ENCODE measurements around the gene RASGRF1. TPM values are rescaled to one million over a fixed set of nuclear protein-coding genes. Genes with fewer than 3 reads are reported as not detected.

Gene RASGRF1
- total and polyA plus RNA-seq, 9 of the 15 experiments (the other 6 are each of a cell fraction or from before 2014, with no cell fraction given), result 0.03 to 0.58 (median 0.06) TPM; not detected in 1

DNA sequence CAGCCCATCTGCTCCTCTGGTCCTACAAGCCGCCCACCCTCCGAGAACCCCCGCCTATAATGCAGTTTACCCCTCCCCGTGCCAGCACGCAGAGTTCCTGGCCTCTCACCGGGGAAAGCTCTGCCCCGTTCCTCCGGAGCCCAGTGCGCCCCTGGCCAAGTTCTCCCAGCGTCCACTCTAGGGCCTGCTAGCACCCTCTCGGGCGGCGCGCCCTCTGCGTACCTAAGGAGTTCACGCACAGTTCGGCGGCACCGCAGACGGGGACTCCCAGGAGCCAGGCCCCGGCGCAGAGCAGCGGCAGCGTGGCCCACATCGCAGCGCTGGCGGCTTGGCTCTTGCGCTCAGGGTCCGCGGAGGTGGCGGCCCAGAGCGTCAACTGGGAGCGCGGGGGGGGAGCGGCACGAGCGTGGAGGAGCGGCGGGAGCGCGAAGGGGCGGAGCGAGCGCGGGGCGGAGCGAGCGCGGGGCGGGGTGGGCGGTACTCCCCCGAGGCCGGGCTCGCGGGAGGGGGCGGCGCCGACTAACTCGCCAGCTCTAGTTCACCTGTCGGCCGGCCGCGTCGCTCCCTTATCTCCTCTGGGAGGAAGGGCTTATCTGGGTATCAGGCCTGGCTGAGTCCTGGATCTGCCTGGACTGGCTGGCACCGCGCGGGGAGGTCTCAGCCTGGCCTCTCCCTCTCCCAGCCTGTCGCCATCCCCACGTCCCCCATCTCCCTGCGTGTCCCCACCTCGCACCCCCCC is 145.7 kb downstream of the RASGRF1 start, which contains the start of gene CTSH:
TSS of gene CTSH (minus strand) at position 378 of the 739 bp plus-strand sequence. CDS start at position 313, 65 bp downstream.
- no peak for FAIRE-seq
- Histone ChIP-seq H2AFZ (ENCODE audit: low read depth, low read length) (peak within 1 kb of the TSS; percentile 94), H3K9me1 (ENCODE audit: control insufficient read depth, insufficient read depth, low read length) (no peaks in the 10 kb centered on the region), H3K4me1 (replicated peaks in 1 of 2; ENCODE audit: control insufficient read depth in 2 of 2, insufficient read depth in 2 of 2, low read length in 2 of 2) (peaks cover 21 to 22% of the 10 kb centered on the region in 2 experiments), H3K4me2 (ENCODE audit: insufficient read depth, low read length) (peak within 1 kb of the TSS; percentile 92), H3K4me3 (peak within 1 kb of the TSS; percentile 87), H3K27ac (ENCODE audit: extremely low read depth, low read depth, low read length) (peak within 1 kb of the TSS; percentile 78), H3K36me3 (ENCODE audit: control insufficient read depth, insufficient read depth, low read length) (no peaks in the 10 kb centered on the region), H3K27me3 (ENCODE audit: control insufficient read depth in 2 of 2, insufficient read depth in 2 of 2, low read length in 2 of 2) (no peaks in the 10 kb centered on the region), H4K20me1 (replicated peaks; ENCODE audit: control insufficient read depth, insufficient read depth, low read length) (no peaks in the 10 kb centered on the region), H3K9ac (ENCODE audit: insufficient read depth in 1 of 2, low read depth in 2 of 2, low read length in 2 of 2) (peak within 1 kb of the TSS; percentile 73 to 95), H3K79me2 (ENCODE audit: control insufficient read depth, insufficient read depth, low read length) (peaks cover 40% of the 10 kb centered on the region), H3K9me3 (replicated peaks; ENCODE audit: control insufficient read depth, insufficient read depth, low read depth, low read length) (no peaks in the 10 kb centered on the region)
- WGBS (ENCODE audit: insufficient coverage, low coverage, missing lambda C conversion rate), result 2% methylated on average over 18 of the region's 71 CpGs
- ATAC-seq, result peak; percentile 94
- no TSS peak for BruUV-seq (replicated peaks)
- peak; percentile 90 to 98 (median 96) for DNase-seq (ENCODE audit: extremely low read depth in 1 of 4, low spot score in 3 of 4)
- CTCF ChIA-PET (ENCODE audit: low intra/inter-chr PET ratio), result interaction anchor here (0.5 kb wide), 1 partner anchor 72 kb away, joined by 3 read pairs; no protein-coding TSS in a partner anchor
- in situ Hi-C loops (cut with MboI), result no loop called here
- POLR2A ChIA-PET, result interaction anchor here (0.5 to 2.4 kb wide), 7 partner anchors 9 to 133 kb away, joined by 3 to 10 read pairs (median 4); partner anchors contain the start of gene ADAMTS7
- intact Hi-C loops (cut with micrococcal nuclease), result no loop called here
- TF ChIP-seq TAL1 (IDR thresholded peaks at IDR 0.05), result peak; percentile 16; the same call in 1 of the 2 replicates
- peak; percentile 44; the same call in 1 of the 2 replicates for TF ChIP-seq SMARCA4 (IDR thresholded peaks at IDR 0.05)
- TF ChIP-seq NFE2L1 (tag; IDR thresholded peaks at IDR 0.05; ENCODE audit: borderline replicate concordance, low read depth), result no peak
- TF ChIP-seq, protein P1, sequence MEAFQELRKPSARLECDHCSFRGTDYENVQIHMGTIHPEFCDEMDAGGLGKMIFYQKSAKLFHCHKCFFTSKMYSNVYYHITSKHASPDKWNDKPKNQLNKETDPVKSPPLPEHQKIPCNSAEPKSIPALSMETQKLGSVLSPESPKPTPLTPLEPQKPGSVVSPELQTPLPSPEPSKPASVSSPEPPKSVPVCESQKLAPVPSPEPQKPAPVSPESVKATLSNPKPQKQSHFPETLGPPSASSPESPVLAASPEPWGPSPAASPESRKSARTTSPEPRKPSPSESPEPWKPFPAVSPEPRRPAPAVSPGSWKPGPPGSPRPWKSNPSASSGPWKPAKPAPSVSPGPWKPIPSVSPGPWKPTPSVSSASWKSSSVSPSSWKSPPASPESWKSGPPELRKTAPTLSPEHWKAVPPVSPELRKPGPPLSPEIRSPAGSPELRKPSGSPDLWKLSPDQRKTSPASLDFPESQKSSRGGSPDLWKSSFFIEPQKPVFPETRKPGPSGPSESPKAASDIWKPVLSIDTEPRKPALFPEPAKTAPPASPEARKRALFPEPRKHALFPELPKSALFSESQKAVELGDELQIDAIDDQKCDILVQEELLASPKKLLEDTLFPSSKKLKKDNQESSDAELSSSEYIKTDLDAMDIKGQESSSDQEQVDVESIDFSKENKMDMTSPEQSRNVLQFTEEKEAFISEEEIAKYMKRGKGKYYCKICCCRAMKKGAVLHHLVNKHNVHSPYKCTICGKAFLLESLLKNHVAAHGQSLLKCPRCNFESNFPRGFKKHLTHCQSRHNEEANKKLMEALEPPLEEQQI (IDR thresholded peaks at IDR 0.05), result no peak
- TF ChIP-seq FOS (IDR thresholded peaks at IDR 0.05; ENCODE audit: extremely low read depth, insufficient read length), result no peak
- no peak for TF ChIP-seq RBM14 (IDR thresholded peaks at IDR 0.05; ENCODE audit: borderline replicate concordance, insufficient read depth, low read depth, low read length)
- TF ChIP-seq, protein P2, sequence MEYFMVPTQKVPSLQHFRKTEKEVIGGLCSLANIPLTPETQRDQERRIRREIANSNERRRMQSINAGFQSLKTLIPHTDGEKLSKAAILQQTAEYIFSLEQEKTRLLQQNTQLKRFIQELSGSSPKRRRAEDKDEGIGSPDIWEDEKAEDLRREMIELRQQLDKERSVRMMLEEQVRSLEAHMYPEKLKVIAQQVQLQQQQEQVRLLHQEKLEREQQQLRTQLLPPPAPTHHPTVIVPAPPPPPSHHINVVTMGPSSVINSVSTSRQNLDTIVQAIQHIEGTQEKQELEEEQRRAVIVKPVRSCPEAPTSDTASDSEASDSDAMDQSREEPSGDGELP (CRISPR knock-in tag; IDR thresholded peaks at IDR 0.05; ENCODE audit: borderline replicate concordance), result peak; percentile 68; the same call in 1 of the 2 replicates
- no peak for TF ChIP-seq ZNF347 (CRISPR knock-in tag; IDR thresholded peaks at IDR 0.05; ENCODE audit: low read depth)
- no peak for TF ChIP-seq EWSR1 (IDR thresholded peaks at IDR 0.05; ENCODE audit: borderline replicate concordance, low read depth, partially characterized antibody)
- TF ChIP-seq CCAR2 (IDR thresholded peaks at IDR 0.05; ENCODE audit: low read depth, low read length), result no peak
- TF ChIP-seq GTF2A2 (tag; IDR thresholded peaks at IDR 0.05), result no peak
- TF ChIP-seq CAMTA2 (CRISPR knock-in tag; conservative IDR thresholded peaks at IDR 0.05), result no peak
- peak; percentile 86 for TF ChIP-seq CXXC5 (CRISPR knock-in tag; IDR thresholded peaks at IDR 0.05)
- no peak for TF ChIP-seq ZC3H8 (IDR thresholded peaks at IDR 0.05)
- TF ChIP-seq FOXJ3 (CRISPR knock-in tag; IDR thresholded peaks at IDR 0.05), result no peak
- no peak for TF ChIP-seq NFXL1 (CRISPR knock-in tag; IDR thresholded peaks at IDR 0.05)
- no peak for TF ChIP-seq RBM25 (IDR thresholded peaks at IDR 0.05; ENCODE audit: low read depth, low read length, severe bottlenecking)
- TF ChIP-seq ZNF184 (CRISPR knock-in tag; IDR thresholded peaks at IDR 0.05), result no peak
